GM10266 (cell line): ENCODE data around the gene B4GAT1.

ENCODE experiments used
- DNase-seq: peaks from one replicate; pipeline ENCODE4 v3.0.0; 2012; ENCODE audit errors: extremely low spot score
- CTCF ChIP-seq: IDR thresholded peaks from 2 replicates; pipeline ENCODE4 v1.5.1; 2012; ENCODE audit warnings: mild to moderate bottlenecking, low read depth; ENCODE audit not compliant: control insufficient read depth, insufficient read depth; ENCODE audit errors: missing control alignments

The B4GAT1 gene

GRCh38 chr11:66297610-66298009, 49.8 kb downstream of the B4GAT1 start:
- DNase-seq = no peak
- TF ChIP-seq CTCF = no peak
